HEK293 (cell line): Measurements from ENCODE around the gene PHACTR3.

Source experiments
- CTCF ChIA-PET: fragments of 350-600 bp; formaldehyde crosslinking; extraction: SDS; loops from one replicate; lab custom pipeline; 2021; ENCODE audit warnings: antibody characterized with exemption; lab: Yijun Ruan, JAX
- POLR2A ChIA-PET: fragments of 300-600 bp; formaldehyde crosslinking; extraction: SDS; loops from one replicate; lab custom pipeline; 2020; ENCODE audit warnings: antibody characterized with exemption, inconsistent platforms; lab: Yijun Ruan, JAX
- H3K27ac ChIP-seq: fragments of 200-500 bp; sonication (Bioruptor generic); 2 replicates; pipeline ENCODE4 v1.5.1; 2014; ENCODE audit warnings: low read depth, low read length, control low read depth, inconsistent platforms; ENCODE audit errors: extremely low read depth
- H3K36me3 ChIP-seq, 2 experiments: fragments of 200-500 bp in 1 of 2; sonication (Bioruptor generic) in 1 of 2; 1 replicate in 1 of 2; 2 replicates in 1 of 2; pipeline ENCODE4 v1.5.1; 2014 to 2017; ENCODE audit warnings: inconsistent platforms in 2 of 2, low read length in 2 of 2; ENCODE audit not compliant: control insufficient read depth in 2 of 2, insufficient read depth in 1 of 2
- H3K4me1 ChIP-seq: fragments of 200-500 bp; sonication (Bioruptor generic); 2 replicates; pipeline ENCODE4 v1.5.1; 2014; ENCODE audit warnings: mild to moderate bottlenecking, low read length, inconsistent platforms; ENCODE audit not compliant: control insufficient read depth, insufficient read depth
- H3K4me3 ChIP-seq: 2 replicates; pipeline ENCODE4 v1.5.1; 2011; ENCODE audit warnings: low read depth, mild to moderate bottlenecking, control low read depth, low read length, moderate library complexity
- H3K9me3 ChIP-seq: fragments of 200-500 bp; sonication (Bioruptor generic); 2 replicates; pipeline ENCODE4 v1.5.1; 2014; ENCODE audit warnings: low read depth, low read length, inconsistent platforms; ENCODE audit not compliant: control insufficient read depth, insufficient read depth
- GFI1B ChIP-seq: fragments of 450-650 bp; formaldehyde crosslinking; IDR thresholded peaks from 2 replicates; pipeline ENCODE4 v1.5.1; 2016; ENCODE audit warnings: missing biosample characterization, missing genetic modification characterization
- INSM2 ChIP-seq: fragments of 450-650 bp; formaldehyde crosslinking; IDR thresholded peaks from 2 replicates; pipeline ENCODE4 v1.5.1; 2016; ENCODE audit warnings: missing biosample characterization, missing genetic modification characterization
- KLF17 ChIP-seq: fragments of 450-650 bp; formaldehyde crosslinking; IDR thresholded peaks from 2 replicates; pipeline ENCODE4 v1.5.1; 2016; ENCODE audit warnings: missing biosample characterization, missing genetic modification characterization
- MEIS1 ChIP-seq: sonication (generic); formaldehyde crosslinking; IDR thresholded peaks from 2 replicates; pipeline ENCODE4 v1.8.1; 2022; ENCODE audit warnings: missing genetic modification reagents, mild to moderate bottlenecking, borderline replicate concordance
- MZF1 ChIP-seq: fragments of 450-650 bp; formaldehyde crosslinking; IDR thresholded peaks from 2 replicates; pipeline ENCODE4 v1.5.1; 2017; ENCODE audit warnings: missing biosample characterization, missing genetic modification characterization, borderline replicate concordance
- PRDM1 ChIP-seq: fragments of 450-650 bp; formaldehyde crosslinking; IDR thresholded peaks from 2 replicates; pipeline ENCODE4; 2016; ENCODE audit warnings: missing biosample characterization, missing genetic modification characterization
- PRDM10 ChIP-seq: fragments of 450-650 bp; formaldehyde crosslinking; IDR thresholded peaks from 2 replicates; pipeline ENCODE4 v1.5.1; 2016; ENCODE audit warnings: missing biosample characterization, missing genetic modification characterization
- SETDB1 ChIP-seq: IDR thresholded peaks from one replicate; pipeline ENCODE4 v1.6.1; 2017; ENCODE audit warnings: mild to moderate bottlenecking, low read length, moderate library complexity, mixed read lengths; ENCODE audit not compliant: insufficient read length
- SP7 ChIP-seq: fragments of 450-650 bp; formaldehyde crosslinking; IDR thresholded peaks from 2 replicates; pipeline ENCODE4 v1.5.1; 2016; ENCODE audit warnings: missing biosample characterization, missing genetic modification characterization
- ZBTB20 ChIP-seq: fragments of 450-650 bp; formaldehyde crosslinking; IDR thresholded peaks from 2 replicates; pipeline ENCODE4 v1.5.1; 2016; ENCODE audit warnings: missing biosample characterization, missing genetic modification characterization
- ZBTB8A ChIP-seq: fragments of 450-650 bp; formaldehyde crosslinking; IDR thresholded peaks from 2 replicates; pipeline ENCODE4 v1.5.1; 2016; ENCODE audit warnings: missing biosample characterization, missing genetic modification characterization
- ZNF157 ChIP-seq: fragments of 450-650 bp; formaldehyde crosslinking; IDR thresholded peaks from 2 replicates; pipeline ENCODE4 v1.5.1; 2016; ENCODE audit warnings: missing biosample characterization, missing genetic modification characterization
- ZNF266 ChIP-seq: fragments of 450-650 bp; formaldehyde crosslinking; IDR thresholded peaks from 2 replicates; pipeline ENCODE4 v1.5.1; 2016; ENCODE audit warnings: missing biosample characterization, missing genetic modification characterization, low read depth
- ZNF280D ChIP-seq: fragments of 450-650 bp; formaldehyde crosslinking; IDR thresholded peaks from 2 replicates; pipeline ENCODE4 v1.5.1; 2016; ENCODE audit warnings: missing biosample characterization, missing genetic modification characterization
- ZNF391 ChIP-seq: fragments of 450-650 bp; formaldehyde crosslinking; IDR thresholded peaks from 2 replicates; pipeline ENCODE4 v1.5.1; 2016; ENCODE audit warnings: low read depth, missing biosample characterization, missing genetic modification characterization, borderline replicate concordance
- ZNF423 ChIP-seq: fragments of 450-650 bp; formaldehyde crosslinking; IDR thresholded peaks from 2 replicates; pipeline ENCODE4 v1.5.1; 2016; ENCODE audit warnings: missing biosample characterization, missing genetic modification characterization
- ZNF624 ChIP-seq: fragments of 450-650 bp; formaldehyde crosslinking; IDR thresholded peaks from 2 replicates; pipeline ENCODE4 v1.5.1; 2017; ENCODE audit warnings: missing biosample characterization, missing genetic modification characterization
- ZNF629 ChIP-seq: fragments of 450-650 bp; formaldehyde crosslinking; IDR thresholded peaks from 2 replicates; pipeline ENCODE4 v1.5.1; 2017; ENCODE audit warnings: missing biosample characterization, missing genetic modification characterization
- ZNF677 ChIP-seq: fragments of 450-650 bp; IDR thresholded peaks from 2 replicates; pipeline ENCODE4 v1.5.0; 2018; ENCODE audit warnings: missing biosample characterization, mild to moderate bottlenecking, missing genetic modification characterization, moderate library complexity
- ZNF843 ChIP-seq: fragments of 450-650 bp; formaldehyde crosslinking; IDR thresholded peaks from 2 replicates; pipeline ENCODE4 v1.5.1; 2016; ENCODE audit warnings: missing biosample characterization, missing genetic modification characterization
- ZXDB ChIP-seq: fragments of 450-650 bp; formaldehyde crosslinking; IDR thresholded peaks from 2 replicates; pipeline ENCODE4 v1.5.1; 2016; ENCODE audit warnings: missing biosample characterization, missing genetic modification characterization

PHACTR3 gene

GRCh38 chr20:59835057-59835447 is 230.7 kb downstream of the PHACTR3 start (continued):
- peak; percentile 96 for TF ChIP-seq PRDM10 (tag by site-specific recombination)

- CTCF ChIA-PET: interaction anchor here (0.7 to 8.2 kb wide), 5 partner anchors 14 to 105 kb away, joined by 3 to 94 read pairs (median 4); partner anchors contain the start of genes FAM217B and PPP1R3D
- Histone ChIP-seq H3K4me1 (peaks cover 22% of the 10 kb centered on the region), H3K36me3 (no peaks in the 10 kb centered on the region), H3K27ac (peak overlapping the region; percentile 77), H3K4me3 (peak overlapping the region; percentile 16), H3K9me3 (no peaks in the 10 kb centered on the region)
- POLR2A ChIA-PET: interaction anchor here (0.8 to 1.7 kb wide), 3 partner anchors 14 to 104 kb away, joined by 3 to 6 read pairs (median 4); partner anchors contain the start of genes FAM217B and PPP1R3D
- TF ChIP-seq ZBTB8A (tag by site-specific recombination): peak; percentile 88
- TF ChIP-seq GFI1B: no peak; the same call in 1 of the 2 replicates
- TF ChIP-seq ZNF266: no peak
- peak; percentile 70 for TF ChIP-seq KLF17 (tag by site-specific recombination)
- TF ChIP-seq ZBTB20 (tag by site-specific recombination): peak; percentile 72; the same call in 1 of the 2 replicates
- TF ChIP-seq MEIS1 (CRISPR knock-in tag): no peak
- TF ChIP-seq ZNF624: no peak
- TF ChIP-seq INSM2 (tag by site-specific recombination): no peak
- no peak for TF ChIP-seq ZNF677 (tag by site-specific recombination)
- peak; percentile 67 for TF ChIP-seq PRDM10 (tag by site-specific recombination)
- peak; percentile 52; the same call in 1 of the 2 replicates for TF ChIP-seq ZNF629 (tag by site-specific recombination)
- TF ChIP-seq SETDB1: no peak
- TF ChIP-seq ZNF280D (tag by site-specific recombination): no peak
- peak; percentile 9; the same call in 1 of the 2 replicates for TF ChIP-seq MZF1 (tag by site-specific recombination)
- peak; percentile 88; the same call in 1 of the 2 replicates for TF ChIP-seq SP7 (tag by site-specific recombination)
- no peak for TF ChIP-seq PRDM1 (tag by site-specific recombination)
- TF ChIP-seq ZNF843 (tag by site-specific recombination): peak; percentile 46; the same call in 1 of the 2 replicates
- TF ChIP-seq ZNF423 (tag by site-specific recombination): no peak
- no peak for TF ChIP-seq ZNF157 (tag by site-specific recombination)
- TF ChIP-seq ZNF391 (tag by site-specific recombination): no peak
- peak; percentile 69 for TF ChIP-seq ZXDB (tag by site-specific recombination)
Measured at GRCh38 chr20:59835448-59836395, 231.4 kb downstream of the PHACTR3 start.
